ENCODE data around the gene GPR137. TPM values are rescaled to one million over a fixed set of nuclear protein-coding genes. Genes with fewer than 3 reads are reported as not detected.
A peak's percentile ranks its signal among the peaks of the same experiment; 100 is the strongest.

The GPR137 gene
- total RNA-seq, 1 experiment from 2014 or later: 24.4 TPM

DNA sequence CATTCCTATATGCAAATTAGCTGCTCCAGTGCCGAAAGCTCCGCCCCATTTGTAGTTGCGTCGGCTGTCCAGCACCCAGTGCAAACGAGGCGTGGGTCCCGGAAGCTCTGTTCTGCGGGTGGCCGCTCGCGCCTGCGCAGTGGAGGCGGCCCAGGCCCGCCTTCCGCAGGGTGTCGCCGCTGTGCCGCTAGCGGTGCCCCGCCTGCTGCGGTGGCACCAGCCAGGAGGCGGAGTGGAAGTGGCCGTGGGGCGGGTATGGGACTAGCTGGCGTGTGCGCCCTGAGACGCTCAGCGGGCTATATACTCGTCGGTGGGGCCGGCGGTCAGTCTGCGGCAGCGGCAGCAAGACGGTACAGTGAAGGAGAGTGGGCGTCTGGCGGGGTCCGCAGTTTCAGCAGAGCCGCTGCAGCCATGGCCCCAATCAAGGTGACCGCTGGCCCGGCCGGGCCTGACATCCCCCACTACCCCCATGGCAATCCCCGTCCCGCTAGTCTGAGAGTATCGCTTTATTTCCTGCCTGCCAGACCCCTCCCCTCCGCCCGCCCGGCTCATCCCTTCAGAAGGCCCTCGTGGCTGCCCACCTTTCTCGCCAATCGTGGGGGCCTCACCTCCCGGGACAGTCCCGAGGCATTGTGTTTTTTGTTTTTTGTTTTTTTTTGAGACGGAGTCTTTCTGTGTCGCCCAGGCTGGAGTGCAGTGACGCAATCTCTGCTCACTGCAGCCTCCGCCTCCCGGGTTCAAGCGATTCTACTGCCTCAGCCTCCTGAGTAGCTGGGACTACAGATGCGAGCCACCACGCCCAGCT lies 32.5 kb downstream of the GPR137 start, which contains the start of gene PRDX5:
TSS of gene PRDX5 (plus strand) at position 161 of the 805 bp plus-strand sequence. CDS start at position 256, 95 bp downstream.
- peak within 1 kb of the TSS; percentile 77 for H3K4me2 ChIP-seq (ENCODE audit: low read length)
- peaks cover 7 to 23% of the 10 kb centered on the region in 2 experiments; a peak in 2 of 4 replicates for H3K36me3 ChIP-seq (ENCODE audit: control insufficient read depth in 1 of 2, insufficient read depth in 2 of 2, low read length in 2 of 2)
- BruUV-seq (replicated peaks): TSS peak; percentile 61
- ATAC-seq (peak; percentile 82), DNase-seq (ENCODE audit: low read depth, low spot score) (peak; percentile 94)
- CTCF ChIA-PET: interaction anchor here (0.6 to 3.7 kb wide), 23 partner anchors 11 to 515 kb away, joined by 3 to 92 read pairs (median 5); partner anchors contain the start of genes BAD, ESRRA and FKBP2
- H3K4me3 ChIP-seq (replicated peaks in 1 of 2; ENCODE audit: low read depth in 1 of 2, low read length in 2 of 2): peak within 1 kb of the TSS; percentile 80 to 84
- intact Hi-C loops (cut with micrococcal nuclease): loop anchor here (1.0 kb wide), 3 partner anchors 13 to 41 kb away; partner anchors contain the start of gene RPS6KA4
- peak within 1 kb of the TSS; percentile 89 for H3K9ac ChIP-seq (ENCODE audit: low read length)
- RAD21 ChIA-PET (ENCODE audit: low non-redundant PET in 1 of 2, low total read pairs in 2 of 2, uncharacterized antibody in 2 of 2, unreplicated experiment in 2 of 2): interaction anchor here (0.6 to 2.6 kb wide), 14 partner anchors 13 to 131 kb away, joined by 3 to 29 read pairs (median 4); partner anchors contain the start of gene ESRRA (in 2 of the 2)
- no peaks in the 10 kb centered on the region for H3K27me3 ChIP-seq (ENCODE audit: insufficient read depth, low read length)
- H4K20me1 ChIP-seq (ENCODE audit: insufficient read depth): no peaks in the 10 kb centered on the region
- peaks cover 33% of the 10 kb centered on the region for H3K79me2 ChIP-seq (ENCODE audit: insufficient read depth, low read length)
- POLR2A ChIA-PET: interaction anchor here (0.6 to 3.0 kb wide), 26 partner anchors 9 to 1769 kb away, joined by 3 to 77 read pairs (median 6); partner anchors contain the start of genes CATSPERZ, ESRRA, FKBP2 and PLCB3
- H3K27ac ChIP-seq (ENCODE audit: low read depth, low read length): peak within 1 kb of the TSS; percentile 83
- no peak within 1 kb of the TSS for H2AFZ ChIP-seq (ENCODE audit: low read depth, low read length, poor library complexity, severe bottlenecking)
- peaks cover 22 to 64% of the 10 kb centered on the region in 2 experiments for H3K4me1 ChIP-seq (ENCODE audit: control insufficient read depth in 1 of 2, insufficient read depth in 2 of 2, low read length in 2 of 2)
- H3K9me2 ChIP-seq (ENCODE audit: insufficient read depth): no peaks in the 10 kb centered on the region
- no peaks in the 10 kb centered on the region for H3K9me3 ChIP-seq (ENCODE audit: control insufficient read depth in 1 of 2, insufficient read depth in 1 of 2, low read depth in 1 of 2, low read length in 2 of 2)
- TF ChIP-seq POLR2A (IDR thresholded peaks at IDR 0.05; ENCODE audit: borderline replicate concordance, extremely low read depth, insufficient read depth, insufficient read length): no peak
- TF ChIP-seq EZH2phosphoT487 (IDR thresholded peaks at IDR 0.05; ENCODE audit: borderline replicate concordance): no peak
- TF ChIP-seq EGR1 (IDR thresholded peaks at IDR 0.05; ENCODE audit: low read depth): no peak
- TF ChIP-seq EZH2 (IDR thresholded peaks at IDR 0.05): no peak
- TF ChIP-seq, protein P1, sequence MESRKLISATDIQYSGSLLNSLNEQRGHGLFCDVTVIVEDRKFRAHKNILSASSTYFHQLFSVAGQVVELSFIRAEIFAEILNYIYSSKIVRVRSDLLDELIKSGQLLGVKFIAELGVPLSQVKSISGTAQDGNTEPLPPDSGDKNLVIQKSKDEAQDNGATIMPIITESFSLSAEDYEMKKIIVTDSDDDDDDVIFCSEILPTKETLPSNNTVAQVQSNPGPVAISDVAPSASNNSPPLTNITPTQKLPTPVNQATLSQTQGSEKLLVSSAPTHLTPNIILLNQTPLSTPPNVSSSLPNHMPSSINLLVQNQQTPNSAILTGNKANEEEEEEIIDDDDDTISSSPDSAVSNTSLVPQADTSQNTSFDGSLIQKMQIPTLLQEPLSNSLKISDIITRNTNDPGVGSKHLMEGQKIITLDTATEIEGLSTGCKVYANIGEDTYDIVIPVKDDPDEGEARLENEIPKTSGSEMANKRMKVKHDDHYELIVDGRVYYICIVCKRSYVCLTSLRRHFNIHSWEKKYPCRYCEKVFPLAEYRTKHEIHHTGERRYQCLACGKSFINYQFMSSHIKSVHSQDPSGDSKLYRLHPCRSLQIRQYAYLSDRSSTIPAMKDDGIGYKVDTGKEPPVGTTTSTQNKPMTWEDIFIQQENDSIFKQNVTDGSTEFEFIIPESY (IDR thresholded peaks at IDR 0.05; ENCODE audit: extremely low read depth, insufficient replicate concordance, low read length): no peak
- TF ChIP-seq SP1 (IDR thresholded peaks at IDR 0.05; ENCODE audit: low read depth): no peak
- no peak for TF ChIP-seq TCF7L2 (IDR thresholded peaks at IDR 0.05; ENCODE audit: borderline replicate concordance, extremely low read depth, insufficient read depth, insufficient read length)
- no peak for TF ChIP-seq CEBPB (IDR thresholded peaks at IDR 0.05; ENCODE audit: low read depth)
- no peak for TF ChIP-seq SRF (IDR thresholded peaks at IDR 0.05; ENCODE audit: low read depth)
- TF ChIP-seq, protein P2, sequence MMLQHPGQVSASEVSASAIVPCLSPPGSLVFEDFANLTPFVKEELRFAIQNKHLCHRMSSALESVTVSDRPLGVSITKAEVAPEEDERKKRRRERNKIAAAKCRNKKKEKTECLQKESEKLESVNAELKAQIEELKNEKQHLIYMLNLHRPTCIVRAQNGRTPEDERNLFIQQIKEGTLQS (IDR thresholded peaks at IDR 0.05): no peak
- no peak for TF ChIP-seq RAD21 (IDR thresholded peaks at IDR 0.05; ENCODE audit: low read depth)
- TF ChIP-seq SIN3A (IDR thresholded peaks at IDR 0.05; ENCODE audit: low read depth): no peak
- peak; percentile 53; the same call in 1 of the 2 replicates for TF ChIP-seq ZFX (IDR thresholded peaks at IDR 0.05)
- no peak for TF ChIP-seq MAX (IDR thresholded peaks at IDR 0.05)
- TF ChIP-seq POLR2AphosphoS5 (IDR thresholded peaks at IDR 0.05; ENCODE audit: low read depth, low read length): peak; percentile 88
- TF ChIP-seq CBX3 (IDR thresholded peaks at IDR 0.05; ENCODE audit: low read depth): no peak
- TF ChIP-seq ZNF274 (IDR thresholded peaks at IDR 0.05; ENCODE audit: low read depth, low read length): no peak
- TF ChIP-seq REST (IDR thresholded peaks at IDR 0.05; ENCODE audit: low read depth): no peak

Measured in HCT116 (cell line).